Smooth muscle cell (in vitro differentiated cells): Measurements from ENCODE around the gene SLC25A18. TPM values are rescaled to one million over a fixed set of nuclear protein-coding genes. Genes with fewer than 3 reads are reported as not detected.

Source experiments
- DNase-seq: peaks from one replicate; lab custom pipeline; 2025; ENCODE audit not compliant: unreplicated experiment; lab: John Stamatoyannopoulos, UW
- H2AFZ ChIP-seq: fragments of 200-600 bp; sonication (generic); 2 replicates; pipeline ENCODE4 v1.6.0; 2016; ENCODE audit warnings: antibody characterized with exemption, low read depth, mild to moderate bottlenecking
- H3F3A ChIP-seq: fragments of 200-600 bp; sonication (generic); 2 replicates; pipeline ENCODE4 v1.6.0; 2017; ENCODE audit warnings: antibody characterized with exemption, low read depth
- H3K27ac ChIP-seq: fragments of 200-600 bp; sonication (generic); 2 replicates; pipeline ENCODE4 v1.5.1; 2016; ENCODE audit warnings: low read depth, mild to moderate bottlenecking
- H3K27me3 ChIP-seq: fragments of 200-600 bp; sonication (generic); 2 replicates; pipeline ENCODE4 v1.6.1; 2016; ENCODE audit warnings: low read depth, mild to moderate bottlenecking
- H3K36me3 ChIP-seq: fragments of 200-600 bp; sonication (generic); 2 replicates; pipeline ENCODE4 v1.5.1; 2016; ENCODE audit warnings: low read depth
- H3K4me1 ChIP-seq: fragments of 200-600 bp; sonication (generic); 2 replicates; pipeline ENCODE4 v1.5.1; 2016; ENCODE audit warnings: low read depth
- H3K4me2 ChIP-seq: fragments of 200-600 bp; sonication (generic); 2 replicates; pipeline ENCODE4 v1.6.0; 2016; ENCODE audit warnings: mild to moderate bottlenecking
- H3K4me3 ChIP-seq: fragments of 200-600 bp; sonication (generic); 2 replicates; pipeline ENCODE4 v1.5.1; 2016; ENCODE audit warnings: mild to moderate bottlenecking
- H3K79me2 ChIP-seq: fragments of 200-600 bp; sonication (generic); 2 replicates; pipeline ENCODE4 v1.6.0; 2016; ENCODE audit warnings: low read depth, mild to moderate bottlenecking
- H3K9ac ChIP-seq: fragments of 200-600 bp; sonication (generic); 2 replicates; pipeline ENCODE4 v1.6.0; 2016; ENCODE audit warnings: low read depth
- H3K9me3 ChIP-seq: fragments of 200-600 bp; sonication (generic); replicated peaks from 2 replicates; pipeline ENCODE4 v1.5.1; 2016; ENCODE audit warnings: low read depth
- H4K20me1 ChIP-seq: fragments of 200-600 bp; sonication (generic); 2 replicates; pipeline ENCODE4 v1.6.0; 2016; ENCODE audit warnings: low read depth
- CTCF ChIP-seq: fragments of 200-600 bp; sonication (generic); IDR thresholded peaks from 2 replicates; pipeline ENCODE4 v1.5.1; 2017; ENCODE audit warnings: borderline replicate concordance, mild to moderate bottlenecking, antibody characterized with exemption; ENCODE audit not compliant: insufficient read depth, poor library complexity, severe bottlenecking
- WGBS: methylation state at CpG from one replicate; pipeline ENCODE4 v1.1.7; 2016; ENCODE audit warnings: low lambda C conversion rate; 5-methylcytosine and 5-hydroxymethylcytosine counted together
- polyA plus RNA-seq: library from polyadenylated mRNA; unstranded; fragments of >200 nt; fragmentation: Nextera tagmentation; extraction: Ambion mirVana; gene quantifications from 2 replicates; pipeline ENCODE4 v1.2.1, GENCODE V29; 2016
- total RNA-seq: library from RNA; depleted of rRNA; stranded (reverse); fragments of >200 nt; gene quantifications from 2 replicates; pipeline ENCODE4 v1.2.3, GENCODE V29; 2014

The SLC25A18 gene
- total and polyA plus RNA-seq, 2 experiments from 2014 or later, result 0.06 to 0.31 TPM

GRCh38 chr22:17575681-17576080 is 12.4 kb downstream of the SLC25A18 start:
- Histone ChIP-seq H4K20me1 (no peaks in the 10 kb centered on the region), H3K9ac (no peak overlapping the region), H3K4me1 (no peaks in the 10 kb centered on the region), H3K36me3 (no peaks in the 10 kb centered on the region), H3F3A (no peaks in the 10 kb centered on the region), H2AFZ (no peak overlapping the region), H3K79me2 (no peaks in the 10 kb centered on the region), H3K9me3 (no peaks in the 10 kb centered on the region), H3K4me3 (no peak overlapping the region), H3K4me2 (no peak overlapping the region), H3K27ac (peak overlapping the region; percentile 43), H3K27me3 (no peaks in the 10 kb centered on the region)
- no peak for DNase-seq
- no peak for TF ChIP-seq CTCF
- WGBS, result 91% methylated on average over 4 of the region's 4 CpGs

GRCh38 chr22:17576470-17576869 is 13.2 kb downstream of the SLC25A18 start:
- Histone ChIP-seq H3K27ac (peak overlapping the region; percentile 43), H3K79me2 (no peaks in the 10 kb centered on the region), H3K4me1 (no peaks in the 10 kb centered on the region), H3K27me3 (no peaks in the 10 kb centered on the region), H2AFZ (no peak overlapping the region), H3F3A (no peaks in the 10 kb centered on the region), H3K4me3 (no peak overlapping the region), H3K4me2 (no peak overlapping the region), H3K9me3 (no peaks in the 10 kb centered on the region), H3K36me3 (no peaks in the 10 kb centered on the region), H4K20me1 (no peaks in the 10 kb centered on the region), H3K9ac (no peak overlapping the region)
- WGBS, result 33% methylated on average over 6 of the region's 6 CpGs
- DNase-seq, result no peak
- TF ChIP-seq CTCF, result no peak

GRCh38 chr22:17578136-17578754 is 14.9 kb downstream of the SLC25A18 start:
- TF ChIP-seq CTCF, result no peak
- Histone ChIP-seq H3K4me1 (no peaks in the 10 kb centered on the region), H3K4me3 (no peak overlapping the region), H3K27ac (no peak overlapping the region), H3K4me2 (no peak overlapping the region), H2AFZ (no peak overlapping the region), H3K27me3 (no peaks in the 10 kb centered on the region), H3K79me2 (no peaks in the 10 kb centered on the region), H3K36me3 (no peaks in the 10 kb centered on the region), H3K9me3 (no peaks in the 10 kb centered on the region), H4K20me1 (no peaks in the 10 kb centered on the region), H3K9ac (no peak overlapping the region), H3F3A (no peaks in the 10 kb centered on the region)
- 88% methylated on average over 11 of the region's 11 CpGs for WGBS
- no peak for DNase-seq

GRCh38 chr22:17579535-17579981 is 16.3 kb downstream of the SLC25A18 start:
- H3K4me3 ChIP-seq, result no peak overlapping the region

More at GRCh38 chr22:17579535-17579981, 16.3 kb downstream of the SLC25A18 start:
- Histone ChIP-seq H4K20me1 (no peaks in the 10 kb centered on the region), H3F3A (no peaks in the 10 kb centered on the region), H3K79me2 (no peaks in the 10 kb centered on the region), H3K9me3 (no peaks in the 10 kb centered on the region), H3K4me2 (no peak overlapping the region), H3K27me3 (no peaks in the 10 kb centered on the region), H3K4me1 (no peaks in the 10 kb centered on the region), H3K36me3 (no peaks in the 10 kb centered on the region), H2AFZ (no peak overlapping the region), H3K9ac (no peak overlapping the region), H3K27ac (no peak overlapping the region)
- no peak for DNase-seq
- WGBS, result 91% methylated on average over 14 of the region's 14 CpGs
- no peak for TF ChIP-seq CTCF
